ENCODE results near the gene CMTM1. TPM values are rescaled to one million over a fixed set of nuclear protein-coding genes. Genes with fewer than 3 reads are reported as not detected.

The CMTM1 gene
- total and polyA plus RNA-seq, 2 donors (not counting 3 experiments of a cell fraction or from before 2014, with no cell fraction given): 3.0 to 12.3 TPM

DNA sequence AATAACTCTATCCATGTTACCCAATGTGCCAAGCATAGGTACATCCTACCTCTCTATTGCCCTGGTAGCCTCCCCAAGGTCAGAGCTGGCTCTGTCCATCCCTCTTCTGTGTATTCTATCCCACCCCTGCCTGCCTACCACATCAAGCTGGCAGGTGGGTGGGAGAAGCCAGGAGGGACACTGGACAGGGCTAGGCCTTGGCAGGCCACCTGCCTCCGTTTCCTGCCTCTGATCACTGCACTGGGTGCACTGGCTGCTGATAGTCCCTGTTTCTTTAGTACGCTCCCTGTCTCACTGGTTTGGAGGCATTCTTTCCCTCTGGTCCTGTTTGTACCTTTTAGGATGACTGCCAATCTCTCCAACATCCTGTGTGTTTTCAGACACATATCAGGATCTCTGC lies 29.0 kb upstream of the CMTM1 start:
- DNase-seq (ENCODE audit: low read depth, low spot score): no peak
- ChIA-PET CTCF (interaction anchor here (0.9 to 1.5 kb wide), 3 partner anchors 9 to 25 kb away, joined by 3 to 4 read pairs (median 3); no protein-coding TSS in a partner anchor), POLR2A (no interaction called here)
- no peaks in the 10 kb centered on the region for H3K79me2 ChIP-seq (ENCODE audit: control insufficient read depth, insufficient read depth, low read length)
- intact Hi-C loops (cut with micrococcal nuclease) (no loop called here), dilution Hi-C loops (cut with MboI; ENCODE audit: extremely low pct_ligation_motif_present, low sequenced_read_pairs) (no loop called here)
- no peak overlapping the region for H3K4me3 ChIP-seq (replicated peaks in 1 of 3; ENCODE audit: insufficient read depth in 1 of 3, low read depth in 1 of 3, low read length in 3 of 3)
- no peaks in the 10 kb centered on the region for H3K27me3 ChIP-seq (ENCODE audit: control insufficient read depth in 2 of 2, insufficient read depth in 2 of 2, low read length in 2 of 2)
- TF ChIP-seq GATA2 (IDR thresholded peaks at IDR 0.05; ENCODE audit: insufficient read depth, insufficient read length, low read depth, low read length) (no peak), POLR2A (IDR thresholded peaks at IDR 0.05; ENCODE audit: low read depth, low read length) (no peak), JUN (IDR thresholded peaks at IDR 0.05; ENCODE audit: borderline replicate concordance, insufficient read depth, insufficient read length, low read depth) (no peak), FOS (IDR thresholded peaks at IDR 0.05; ENCODE audit: borderline replicate concordance, insufficient read depth, low read length) (no peak), EZH2 (IDR thresholded peaks at IDR 0.05; ENCODE audit: borderline replicate concordance, low read depth, low read length, severe bottlenecking) (no peak), MYC (IDR thresholded peaks at IDR 0.05; ENCODE audit: low read depth, low read length) (no peak), POLR2AphosphoS5 (IDR thresholded peaks at IDR 0.05; ENCODE audit: insufficient read depth, low read depth, low read length) (no peak)
- TF ChIP-seq, protein P1, sequence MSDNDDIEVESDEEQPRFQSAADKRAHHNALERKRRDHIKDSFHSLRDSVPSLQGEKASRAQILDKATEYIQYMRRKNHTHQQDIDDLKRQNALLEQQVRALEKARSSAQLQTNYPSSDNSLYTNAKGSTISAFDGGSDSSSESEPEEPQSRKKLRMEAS (IDR thresholded peaks at IDR 0.05; ENCODE audit: insufficient read depth, insufficient read length): no peak
- TF ChIP-seq, protein P2, sequence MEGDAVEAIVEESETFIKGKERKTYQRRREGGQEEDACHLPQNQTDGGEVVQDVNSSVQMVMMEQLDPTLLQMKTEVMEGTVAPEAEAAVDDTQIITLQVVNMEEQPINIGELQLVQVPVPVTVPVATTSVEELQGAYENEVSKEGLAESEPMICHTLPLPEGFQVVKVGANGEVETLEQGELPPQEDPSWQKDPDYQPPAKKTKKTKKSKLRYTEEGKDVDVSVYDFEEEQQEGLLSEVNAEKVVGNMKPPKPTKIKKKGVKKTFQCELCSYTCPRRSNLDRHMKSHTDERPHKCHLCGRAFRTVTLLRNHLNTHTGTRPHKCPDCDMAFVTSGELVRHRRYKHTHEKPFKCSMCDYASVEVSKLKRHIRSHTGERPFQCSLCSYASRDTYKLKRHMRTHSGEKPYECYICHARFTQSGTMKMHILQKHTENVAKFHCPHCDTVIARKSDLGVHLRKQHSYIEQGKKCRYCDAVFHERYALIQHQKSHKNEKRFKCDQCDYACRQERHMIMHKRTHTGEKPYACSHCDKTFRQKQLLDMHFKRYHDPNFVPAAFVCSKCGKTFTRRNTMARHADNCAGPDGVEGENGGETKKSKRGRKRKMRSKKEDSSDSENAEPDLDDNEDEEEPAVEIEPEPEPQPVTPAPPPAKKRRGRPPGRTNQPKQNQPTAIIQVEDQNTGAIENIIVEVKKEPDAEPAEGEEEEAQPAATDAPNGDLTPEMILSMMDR (IDR thresholded peaks at IDR 0.05; ENCODE audit: extremely low read depth in 1 of 2, insufficient read depth in 1 of 2, low read depth in 1 of 2, low read length in 2 of 2): no peak
- H4K20me1 ChIP-seq (replicated peaks; ENCODE audit: control insufficient read depth, extremely low read depth, insufficient read depth, low read length): no peaks in the 10 kb centered on the region
- H3K9ac ChIP-seq (replicated peaks; ENCODE audit: extremely low read depth, insufficient read depth, low read length): no peak overlapping the region
- no peaks in the 10 kb centered on the region for H3K4me1 ChIP-seq (ENCODE audit: control insufficient read depth, extremely low read depth, insufficient read depth, low read length)
- no peak overlapping the region for H3K27ac ChIP-seq (ENCODE audit: insufficient read depth, low read depth, low read length)
- no peak overlapping the region for H3K4me2 ChIP-seq (ENCODE audit: insufficient read depth, low read length)
- no peaks in the 10 kb centered on the region for H3K9me1 ChIP-seq (replicated peaks; ENCODE audit: control insufficient read depth, extremely low read depth, insufficient read depth, low read length)
- no peaks in the 10 kb centered on the region for H3K9me3 ChIP-seq (replicated peaks; ENCODE audit: control insufficient read depth, insufficient read depth, low read length)
- no peak for FAIRE-seq
- H3K36me3 ChIP-seq (ENCODE audit: control insufficient read depth in 2 of 2, extremely low read depth in 1 of 2, insufficient read depth in 2 of 2, low read length in 2 of 2): peaks cover 0 to 10% of the 10 kb centered on the region in 2 experiments
- no TSS peak for BruUV-seq (replicated peaks)
- H2AFZ ChIP-seq (ENCODE audit: low read depth, low read length): no peak overlapping the region

All from endothelial cell of umbilical vein (primary cell).